Ascending aorta (tissue), 2 donors: ENCODE results near the gene SEC63. TPM values are rescaled to one million over a fixed set of nuclear protein-coding genes. Genes with fewer than 3 reads are reported as not detected.
"Not testable (repeated sequence)": the region's sequence is repeated elsewhere in the genome, so short reads cannot be mapped to it uniquely, and the experiment has no call there.

Experiments
- DNase-seq, 2 donors: peaks; one replicate each; pipeline ENCODE4 v3.0.0-alpha.2; 2019; ENCODE audit warnings: low spot score in 2 of 2
- H3K27ac ChIP-seq, 2 donors: fragments of 200-600 bp; sonication (generic); one replicate each; pipeline ENCODE4 v1.5.1; 2016 to 2017; ENCODE audit warnings: mild to moderate bottlenecking in 1 of 2
- H3K27me3 ChIP-seq: fragments of 200-600 bp; sonication (generic); one replicate; pipeline ENCODE4 v1.5.1; 2017
- H3K36me3 ChIP-seq, 2 donors: fragments of 200-600 bp; sonication (generic); one replicate each; pipeline ENCODE4 v1.5.1; 2016
- H3K4me1 ChIP-seq, 2 donors: fragments of 200-600 bp; sonication (generic); one replicate each; pipeline ENCODE4 v1.5.1; 2016 to 2017; ENCODE audit warnings: mild to moderate bottlenecking in 1 of 2
- H3K4me3 ChIP-seq, 2 donors: fragments of 200-600 bp; sonication (generic); one replicate each; pipeline ENCODE4 v1.5.1; 2016 to 2017; ENCODE audit warnings: mild to moderate bottlenecking in 1 of 2
- H3K9me3 ChIP-seq, 2 donors: fragments of 200-600 bp; sonication (generic); one replicate each; pipeline ENCODE4 v1.5.1; 2016
- intact Hi-C: fragments of 100-400 bp; cut with DNase I; formaldehyde crosslinking; loops from one replicate; pipeline ENCODE4 v1.15.1; 2023
- total RNA-seq: library from RNA; depleted of rRNA; stranded (reverse); fragments of >200 nt; gene quantifications from one replicate; pipeline ENCODE4 v1.1.0, GENCODE V29; 2016
- TF ChIP-seq, protein P1 (sequence below), 3 experiments: fragments of 200-600 bp in 2 of 3; fragments of 450-650 bp in 1 of 3; sonication (generic) in 2 of 3; IDR thresholded peaks; one replicate each; pipeline ENCODE4 v1.5.1; 2016 to 2019; ENCODE audit warnings: antibody characterized with exemption in 3 of 3, mild to moderate bottlenecking in 1 of 3, moderate library complexity in 1 of 3

The SEC63 gene
- 13.1 TPM for total RNA-seq

GRCh38 chr6:107957909-107958688 is at the start of gene SEC63:
SEC63 (minus strand) TSS chr6:107958208; CDS start chr6:107958009, 199 bp downstream.
- peak within 1 kb of the TSS; percentile 72 to 83 for H3K27ac ChIP-seq
- TF ChIP-seq, protein P1, sequence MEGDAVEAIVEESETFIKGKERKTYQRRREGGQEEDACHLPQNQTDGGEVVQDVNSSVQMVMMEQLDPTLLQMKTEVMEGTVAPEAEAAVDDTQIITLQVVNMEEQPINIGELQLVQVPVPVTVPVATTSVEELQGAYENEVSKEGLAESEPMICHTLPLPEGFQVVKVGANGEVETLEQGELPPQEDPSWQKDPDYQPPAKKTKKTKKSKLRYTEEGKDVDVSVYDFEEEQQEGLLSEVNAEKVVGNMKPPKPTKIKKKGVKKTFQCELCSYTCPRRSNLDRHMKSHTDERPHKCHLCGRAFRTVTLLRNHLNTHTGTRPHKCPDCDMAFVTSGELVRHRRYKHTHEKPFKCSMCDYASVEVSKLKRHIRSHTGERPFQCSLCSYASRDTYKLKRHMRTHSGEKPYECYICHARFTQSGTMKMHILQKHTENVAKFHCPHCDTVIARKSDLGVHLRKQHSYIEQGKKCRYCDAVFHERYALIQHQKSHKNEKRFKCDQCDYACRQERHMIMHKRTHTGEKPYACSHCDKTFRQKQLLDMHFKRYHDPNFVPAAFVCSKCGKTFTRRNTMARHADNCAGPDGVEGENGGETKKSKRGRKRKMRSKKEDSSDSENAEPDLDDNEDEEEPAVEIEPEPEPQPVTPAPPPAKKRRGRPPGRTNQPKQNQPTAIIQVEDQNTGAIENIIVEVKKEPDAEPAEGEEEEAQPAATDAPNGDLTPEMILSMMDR (IDR thresholded peaks at IDR 0.05) = no peak
- H3K36me3 ChIP-seq = no peaks in the 10 kb centered on the region
- no peaks in the 10 kb centered on the region for H3K9me3 ChIP-seq
- H3K4me3 ChIP-seq = peak within 1 kb of the TSS; percentile 78 to 87
- intact Hi-C loops = loop anchor here (1.0 to 10.0 kb wide), 7 partner anchors 116 to 1425 kb away; partner anchors contain the start of genes AFG1L, CD164, CEP57L1 and OSTM1
- peak; percentile 89 to 98 for DNase-seq
- peaks cover 0 to 21% of the 10 kb centered on the region in 2 donors for H3K4me1 ChIP-seq
- H3K27me3 ChIP-seq = no peaks in the 10 kb centered on the region

- H3K36me3 ChIP-seq = no peaks in the 10 kb centered on the region
- TF ChIP-seq, protein P1 (IDR thresholded peaks at IDR 0.05) = no peak
- H3K4me3 ChIP-seq = no peak overlapping the region
- no peaks in the 10 kb centered on the region for H3K4me1 ChIP-seq
- DNase-seq = no peak
- H3K9me3 ChIP-seq = peaks cover 7 to 11% of the 10 kb centered on the region in 2 donors
- no peaks in the 10 kb centered on the region for H3K27me3 ChIP-seq
- intact Hi-C loops = no loop called here
- H3K27ac ChIP-seq = no peak overlapping the region
Measured at GRCh38 chr6:108005961-108006360, 48.0 kb upstream of the SEC63 start.

- Histone ChIP-seq H3K4me1 (no peaks in the 10 kb centered on the region), H3K27me3 (no peaks in the 10 kb centered on the region), H3K27ac (no peak overlapping the region), H3K4me3 (no peak overlapping the region), H3K36me3 (no peaks in the 10 kb centered on the region), H3K9me3 (peaks cover 7 to 10% of the 10 kb centered on the region in 2 donors)
- intact Hi-C loops = no loop called here
- TF ChIP-seq, protein P1 (IDR thresholded peaks at IDR 0.05) = no peak
- no peak for DNase-seq
Measured at GRCh38 chr6:108004861-108005260, 46.9 kb upstream of the SEC63 start.

- intact Hi-C loops = no loop called here
- no peaks in the 10 kb centered on the region for H3K4me1 ChIP-seq
- TF ChIP-seq, protein P1 (IDR thresholded peaks at IDR 0.05) = no peak
- no peaks in the 10 kb centered on the region for H3K36me3 ChIP-seq
- H3K27ac ChIP-seq = no peak overlapping the region
- H3K27me3 ChIP-seq = no peaks in the 10 kb centered on the region
- no peaks in the 10 kb centered on the region for H3K9me3 ChIP-seq
- DNase-seq = no peak
- H3K4me3 ChIP-seq = no peak overlapping the region
Measured at GRCh38 chr6:108002365-108003221, 44.6 kb upstream of the SEC63 start.

GRCh38 chr6:108001696-108002231 is 43.8 kb upstream of the SEC63 start:
- Histone ChIP-seq H3K27ac (no peak overlapping the region), H3K9me3 (no peaks in the 10 kb centered on the region), H3K27me3 (no peaks in the 10 kb centered on the region), H3K4me1 (no peaks in the 10 kb centered on the region), H3K36me3 (no peaks in the 10 kb centered on the region), H3K4me3 (no peak overlapping the region)
- intact Hi-C loops = no loop called here
- DNase-seq = no peak
- TF ChIP-seq, protein P1 (IDR thresholded peaks at IDR 0.05) = no peak

DNA sequence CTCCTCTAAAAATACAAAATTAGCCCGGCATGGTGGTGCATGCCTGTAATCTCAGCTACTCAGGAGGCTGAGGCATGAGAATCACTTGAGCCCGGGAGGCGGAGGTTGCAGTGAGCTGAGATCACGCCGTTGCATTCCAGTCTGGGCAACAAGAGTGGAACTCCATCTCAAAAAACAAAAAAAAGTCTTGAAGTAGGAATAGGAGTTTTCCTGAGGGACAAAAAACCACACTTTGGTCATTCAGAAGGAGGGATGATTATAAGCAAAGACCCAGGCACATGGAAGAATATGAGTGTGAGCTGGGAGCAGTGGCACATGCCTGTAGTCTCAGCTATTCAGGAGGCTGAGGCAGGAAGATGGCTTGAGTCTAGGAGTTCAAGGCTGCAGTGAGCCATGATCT is 42.3 kb upstream of the SEC63 start:
- intact Hi-C loops, DNase-seq, H3K36me3 ChIP-seq, H3K4me3 ChIP-seq, H3K27ac ChIP-seq, H3K4me1 ChIP-seq, H3K27me3 ChIP-seq, H3K9me3 ChIP-seq: not testable (repeated sequence)
